ENCODE data around the gene EDN2. TPM values are rescaled to one million over a fixed set of nuclear protein-coding genes. Genes with fewer than 3 reads are reported as not detected.

EDN2 gene
- total RNA-seq, 2 donors from 2014 or later, result not detected

- no peak for DNase-seq (ENCODE audit: low spot score)
- Histone ChIP-seq H3K27ac (no peak overlapping the region), H3K4me3 (no peak overlapping the region), H3K36me3 (no peaks in the 10 kb centered on the region), H3K9me3 (peaks cover 8% of the 10 kb centered on the region), H3K27me3 (replicated peaks; ENCODE audit: insufficient read depth) (no peaks in the 10 kb centered on the region), H3K4me1 (ENCODE audit: control insufficient read depth in 1 of 2, low read depth in 2 of 2) (peaks cover 5 to 21% of the 10 kb centered on the region in 2 donors)
- no peak for TF ChIP-seq CTCF (IDR thresholded peaks at IDR 0.05)
- ATAC-seq (ENCODE audit: insufficient number of reproducible peaks, low FRiP score, low read depth), result no peak
Measured at GRCh38 chr1:41448821-41449220, 35.7 kb downstream of the EDN2 start.

DNA sequence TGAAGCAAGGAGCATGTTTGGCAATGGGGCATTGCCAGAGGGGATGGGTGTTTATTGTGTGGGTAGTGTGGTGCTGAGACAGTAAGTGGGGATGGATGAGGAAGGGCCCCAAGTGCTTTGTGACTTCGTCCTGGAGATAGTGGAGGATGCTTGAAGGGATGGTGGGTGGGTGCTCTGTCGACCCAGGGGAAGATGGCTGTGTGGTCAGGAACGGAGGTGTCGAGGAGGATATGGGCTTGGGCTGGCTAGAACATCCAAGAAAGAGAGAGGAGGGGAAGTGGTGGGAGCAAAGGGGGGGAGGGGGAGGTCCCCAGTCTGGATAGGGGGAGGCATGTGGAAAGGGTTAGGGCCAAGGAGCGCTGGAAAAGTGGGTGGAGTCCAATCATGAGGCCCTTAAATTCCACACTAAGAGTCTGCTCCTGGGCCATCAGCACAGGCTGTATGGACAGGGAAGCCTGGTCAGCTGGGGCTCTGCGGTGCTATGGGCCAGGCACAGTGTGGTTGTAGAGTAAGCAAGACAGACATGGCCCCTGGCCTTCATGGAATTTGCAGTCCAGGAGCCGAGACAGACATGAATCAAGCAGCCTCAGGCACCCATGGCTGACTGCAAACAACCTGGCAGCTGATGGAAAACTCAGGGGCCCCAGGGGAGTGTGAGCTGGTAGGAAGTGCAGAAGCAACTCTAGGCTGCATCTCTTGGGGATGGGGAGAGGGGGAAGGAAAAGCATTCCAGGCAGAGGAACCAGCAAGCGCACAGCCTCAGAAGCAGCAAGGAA, 36.3 kb downstream of the EDN2 start:
- H3K4me3 ChIP-seq, result no peak overlapping the region
- no peak for ATAC-seq (ENCODE audit: insufficient number of reproducible peaks, low FRiP score, low read depth)
- TF ChIP-seq CTCF (IDR thresholded peaks at IDR 0.05), result no peak
- H3K27me3 ChIP-seq (replicated peaks; ENCODE audit: insufficient read depth), result no peaks in the 10 kb centered on the region
- no peaks in the 10 kb centered on the region for H3K36me3 ChIP-seq
- peaks cover 8% of the 10 kb centered on the region for H3K9me3 ChIP-seq
- DNase-seq (ENCODE audit: low spot score), result no peak
- peaks cover 5 to 21% of the 10 kb centered on the region in 2 donors for H3K4me1 ChIP-seq (ENCODE audit: control insufficient read depth in 1 of 2, low read depth in 2 of 2)
- H3K27ac ChIP-seq, result no peak overlapping the region

DNA sequence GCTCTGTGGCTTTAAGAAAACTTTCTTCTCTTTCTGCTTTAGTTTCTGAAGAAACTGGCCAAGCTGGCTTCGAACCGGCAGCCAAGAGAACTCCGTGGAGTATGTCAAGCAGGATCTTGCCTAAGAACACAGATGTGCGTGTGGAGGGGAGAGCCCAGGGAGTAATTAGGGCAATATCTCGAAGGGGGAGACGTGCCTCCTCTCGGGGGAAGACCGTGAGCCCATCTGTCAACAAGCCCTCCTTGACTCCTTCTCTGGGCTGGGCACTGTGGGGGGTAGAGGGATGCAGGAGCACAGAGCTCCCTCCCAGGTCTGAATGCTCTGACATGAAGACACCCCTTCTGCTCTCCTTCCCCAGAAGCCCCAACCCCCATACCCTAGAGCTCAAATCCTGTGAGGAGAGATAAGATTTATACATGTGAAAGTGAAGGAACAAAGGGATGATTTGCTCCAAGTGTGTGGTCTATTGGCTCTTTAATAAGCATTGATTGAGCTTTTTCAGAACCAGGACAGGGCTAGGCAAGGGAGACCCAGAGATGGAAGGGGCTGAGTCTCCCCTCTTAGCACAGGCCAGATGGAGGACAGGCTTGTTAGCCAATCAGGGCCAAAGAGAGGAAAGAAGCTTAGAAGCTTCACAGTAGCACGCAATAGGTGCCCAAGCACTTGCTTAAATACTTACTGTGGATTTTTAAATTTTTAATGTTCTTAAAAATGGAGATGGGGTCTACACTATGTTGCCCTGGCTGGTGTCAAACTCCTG, 37.5 kb downstream of the EDN2 start:
- H3K9me3 ChIP-seq, result peaks cover 8% of the 10 kb centered on the region
- H3K4me3 ChIP-seq, result no peak overlapping the region
- H3K27me3 ChIP-seq (replicated peaks; ENCODE audit: insufficient read depth), result no peaks in the 10 kb centered on the region
- DNase-seq (ENCODE audit: low spot score) (no peak), ATAC-seq (ENCODE audit: insufficient number of reproducible peaks, low FRiP score, low read depth) (no peak)
- peaks cover 5 to 28% of the 10 kb centered on the region in 2 donors for H3K4me1 ChIP-seq (ENCODE audit: control insufficient read depth in 1 of 2, low read depth in 2 of 2)
- H3K36me3 ChIP-seq, result no peaks in the 10 kb centered on the region
- no peak overlapping the region for H3K27ac ChIP-seq
- no peak for TF ChIP-seq CTCF (IDR thresholded peaks at IDR 0.05)

DNA sequence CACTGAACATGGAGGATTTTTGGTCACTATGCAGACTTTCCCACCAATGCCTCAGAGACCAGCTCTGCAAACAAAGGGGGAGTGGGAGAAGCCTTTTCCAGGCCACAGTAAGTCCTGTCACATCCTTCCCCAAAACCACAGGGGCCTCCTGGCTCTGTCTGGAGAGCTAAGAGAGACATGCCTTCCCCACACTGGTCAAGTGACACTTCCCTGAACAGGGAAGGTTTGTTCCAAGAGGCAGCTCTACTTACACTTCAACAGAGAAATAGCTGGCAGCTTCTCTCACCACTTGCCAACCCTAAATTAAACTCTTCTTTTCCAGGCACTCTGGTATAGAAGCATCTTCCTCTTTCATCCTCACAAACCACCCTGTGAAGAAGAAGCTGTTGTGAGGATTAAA, 39.7 kb downstream of the EDN2 start:
- TF ChIP-seq CTCF (IDR thresholded peaks at IDR 0.05), result no peak
- Histone ChIP-seq H3K4me1 (ENCODE audit: control insufficient read depth in 1 of 2, low read depth in 2 of 2) (peaks cover 3 to 24% of the 10 kb centered on the region in 2 donors), H3K4me3 (no peak overlapping the region), H3K36me3 (no peaks in the 10 kb centered on the region), H3K27ac (no peak overlapping the region), H3K9me3 (peaks cover 8% of the 10 kb centered on the region), H3K27me3 (replicated peaks; ENCODE audit: insufficient read depth) (no peaks in the 10 kb centered on the region)
- DNase-seq (ENCODE audit: low spot score) (no peak), ATAC-seq (ENCODE audit: insufficient number of reproducible peaks, low FRiP score, low read depth) (no peak)

- H3K27ac ChIP-seq, result no peak overlapping the region
- DNase-seq (ENCODE audit: low spot score) (no peak), ATAC-seq (ENCODE audit: insufficient number of reproducible peaks, low FRiP score, low read depth) (no peak)
- H3K4me1 ChIP-seq (ENCODE audit: control insufficient read depth in 1 of 2, low read depth in 2 of 2), result peaks cover 0 to 18% of the 10 kb centered on the region in 2 donors
- TF ChIP-seq CTCF (IDR thresholded peaks at IDR 0.05), result no peak
- peaks cover 8% of the 10 kb centered on the region for H3K9me3 ChIP-seq
- H3K27me3 ChIP-seq (replicated peaks; ENCODE audit: insufficient read depth), result no peaks in the 10 kb centered on the region
- no peak overlapping the region for H3K4me3 ChIP-seq
- H3K36me3 ChIP-seq, result no peaks in the 10 kb centered on the region
Measured at GRCh38 chr1:41444246-41444645, 40.2 kb downstream of the EDN2 start.
